GM15510 (cell line): ENCODE results near the gene BPTF.
A peak's percentile ranks its signal among the peaks of the same experiment; 100 is the strongest.

Source experiments
- POLR2A ChIP-seq: IDR thresholded peaks from 3 replicates; pipeline ENCODE4 v1.6.1; 2011; ENCODE audit warnings: borderline replicate concordance; ENCODE audit not compliant: insufficient read length; ENCODE audit errors: extremely low read depth

Gene BPTF, protein sequence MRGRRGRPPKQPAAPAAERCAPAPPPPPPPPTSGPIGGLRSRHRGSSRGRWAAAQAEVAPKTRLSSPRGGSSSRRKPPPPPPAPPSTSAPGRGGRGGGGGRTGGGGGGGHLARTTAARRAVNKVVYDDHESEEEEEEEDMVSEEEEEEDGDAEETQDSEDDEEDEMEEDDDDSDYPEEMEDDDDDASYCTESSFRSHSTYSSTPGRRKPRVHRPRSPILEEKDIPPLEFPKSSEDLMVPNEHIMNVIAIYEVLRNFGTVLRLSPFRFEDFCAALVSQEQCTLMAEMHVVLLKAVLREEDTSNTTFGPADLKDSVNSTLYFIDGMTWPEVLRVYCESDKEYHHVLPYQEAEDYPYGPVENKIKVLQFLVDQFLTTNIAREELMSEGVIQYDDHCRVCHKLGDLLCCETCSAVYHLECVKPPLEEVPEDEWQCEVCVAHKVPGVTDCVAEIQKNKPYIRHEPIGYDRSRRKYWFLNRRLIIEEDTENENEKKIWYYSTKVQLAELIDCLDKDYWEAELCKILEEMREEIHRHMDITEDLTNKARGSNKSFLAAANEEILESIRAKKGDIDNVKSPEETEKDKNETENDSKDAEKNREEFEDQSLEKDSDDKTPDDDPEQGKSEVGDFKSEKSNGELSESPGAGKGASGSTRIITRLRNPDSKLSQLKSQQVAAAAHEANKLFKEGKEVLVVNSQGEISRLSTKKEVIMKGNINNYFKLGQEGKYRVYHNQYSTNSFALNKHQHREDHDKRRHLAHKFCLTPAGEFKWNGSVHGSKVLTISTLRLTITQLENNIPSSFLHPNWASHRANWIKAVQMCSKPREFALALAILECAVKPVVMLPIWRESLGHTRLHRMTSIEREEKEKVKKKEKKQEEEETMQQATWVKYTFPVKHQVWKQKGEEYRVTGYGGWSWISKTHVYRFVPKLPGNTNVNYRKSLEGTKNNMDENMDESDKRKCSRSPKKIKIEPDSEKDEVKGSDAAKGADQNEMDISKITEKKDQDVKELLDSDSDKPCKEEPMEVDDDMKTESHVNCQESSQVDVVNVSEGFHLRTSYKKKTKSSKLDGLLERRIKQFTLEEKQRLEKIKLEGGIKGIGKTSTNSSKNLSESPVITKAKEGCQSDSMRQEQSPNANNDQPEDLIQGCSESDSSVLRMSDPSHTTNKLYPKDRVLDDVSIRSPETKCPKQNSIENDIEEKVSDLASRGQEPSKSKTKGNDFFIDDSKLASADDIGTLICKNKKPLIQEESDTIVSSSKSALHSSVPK (N-terminal part only)

DNA sequence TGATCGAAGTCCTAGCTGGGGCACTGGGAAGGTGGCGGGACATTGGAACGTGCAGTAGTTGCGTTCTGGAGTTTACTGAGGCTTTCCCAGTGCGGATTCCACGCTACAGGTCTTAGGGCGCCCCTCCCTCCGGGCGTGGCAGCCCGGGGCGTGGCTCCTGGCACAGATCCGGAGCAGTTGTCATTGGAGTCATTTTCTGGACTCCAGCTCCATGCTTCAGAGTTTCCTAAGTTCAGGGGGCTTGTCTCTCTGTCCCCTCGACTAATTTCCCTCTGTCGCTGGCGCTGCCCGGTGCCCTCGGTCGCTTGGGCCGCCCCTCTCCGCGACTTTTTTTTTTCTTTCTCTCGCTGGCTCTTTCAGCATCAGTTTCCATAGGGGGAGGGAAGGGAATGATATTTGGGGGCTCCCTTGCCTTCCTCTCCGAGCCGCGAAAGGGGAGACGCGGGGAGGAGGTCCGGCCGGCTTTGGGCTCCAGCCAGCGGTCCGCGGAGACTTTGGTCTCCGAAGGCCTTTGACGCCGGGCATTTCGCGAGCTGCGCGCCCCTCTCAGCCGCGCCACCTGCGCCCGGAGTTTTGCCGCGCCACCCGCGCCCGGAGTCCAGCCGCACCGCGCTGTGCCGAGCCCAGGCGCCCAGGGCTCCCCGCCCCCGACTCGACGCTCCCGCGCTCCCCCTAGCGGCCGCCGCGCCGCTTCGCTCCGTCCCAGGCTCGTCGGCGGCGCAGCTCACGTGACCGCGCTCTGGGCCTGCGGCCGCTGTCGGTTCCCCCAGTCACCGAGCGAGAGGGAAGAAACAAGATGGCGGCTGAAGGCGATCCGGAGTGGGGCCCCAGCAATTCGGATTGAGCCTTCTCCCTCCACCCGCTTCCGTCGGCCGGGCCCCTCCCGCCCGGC lies at the start of gene BPTF:
Gene BPTF, plus strand, starts transcription at position 769 of the 892 bp plus-strand sequence. CDS start 222 bp downstream, outside the sequence.
- TF ChIP-seq POLR2A = peak; percentile 77

DNA sequence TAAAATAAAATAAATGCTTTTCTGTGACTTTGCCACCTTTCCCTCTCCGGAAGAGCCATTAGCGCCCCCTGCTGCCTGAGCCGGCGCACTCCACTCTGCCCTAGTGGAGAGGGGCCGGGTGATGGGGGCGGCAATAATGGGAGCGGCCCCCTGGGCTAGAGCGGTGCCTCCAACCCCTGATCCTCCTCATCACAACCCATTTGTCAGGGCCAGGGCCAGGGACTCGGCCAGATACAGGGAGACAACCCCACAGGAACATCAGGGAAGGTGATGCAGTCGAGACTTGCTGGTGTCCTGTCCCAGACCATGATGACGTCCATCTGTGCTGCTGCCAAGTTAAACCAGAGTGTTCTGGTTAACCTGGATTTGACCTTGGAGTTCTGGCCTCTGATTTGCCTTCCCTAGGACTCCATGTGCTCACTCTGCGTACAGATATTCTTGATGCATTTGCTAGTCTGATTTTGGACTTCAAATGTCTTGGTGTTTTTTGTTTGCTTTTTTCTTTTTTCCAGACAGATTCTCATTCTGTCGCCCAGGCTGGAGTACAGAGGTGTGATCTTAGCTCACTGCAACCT lies 46.1 kb upstream of the BPTF start:
- no peak for TF ChIP-seq POLR2A

- no peak for TF ChIP-seq POLR2A
Observed at GRCh38 chr17:67784364-67785121, 40.8 kb upstream of the BPTF start.

GRCh38 chr17:67785122-67785477 lies 40.2 kb upstream of the BPTF start:
- TF ChIP-seq POLR2A = no peak

DNA sequence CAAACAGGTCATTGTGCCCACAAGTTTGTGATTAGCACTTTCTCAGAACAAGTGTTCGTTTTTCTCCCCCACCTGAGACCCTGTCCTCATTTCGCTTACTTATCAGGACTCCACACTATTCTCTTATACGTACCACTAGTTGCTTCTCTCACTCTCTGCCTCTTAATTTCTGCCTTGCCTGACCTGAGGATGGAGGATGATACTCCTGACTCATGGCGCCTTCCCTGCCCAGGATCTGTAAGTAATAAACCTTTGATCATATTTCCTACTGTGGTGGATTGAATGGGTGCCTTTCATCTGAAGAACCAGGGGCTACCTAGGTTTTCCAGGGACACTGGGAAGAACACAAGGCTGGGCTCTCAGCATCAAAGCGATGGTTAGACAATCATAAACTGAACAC lies 39.8 kb upstream of the BPTF start:
- TF ChIP-seq POLR2A = no peak

DNA sequence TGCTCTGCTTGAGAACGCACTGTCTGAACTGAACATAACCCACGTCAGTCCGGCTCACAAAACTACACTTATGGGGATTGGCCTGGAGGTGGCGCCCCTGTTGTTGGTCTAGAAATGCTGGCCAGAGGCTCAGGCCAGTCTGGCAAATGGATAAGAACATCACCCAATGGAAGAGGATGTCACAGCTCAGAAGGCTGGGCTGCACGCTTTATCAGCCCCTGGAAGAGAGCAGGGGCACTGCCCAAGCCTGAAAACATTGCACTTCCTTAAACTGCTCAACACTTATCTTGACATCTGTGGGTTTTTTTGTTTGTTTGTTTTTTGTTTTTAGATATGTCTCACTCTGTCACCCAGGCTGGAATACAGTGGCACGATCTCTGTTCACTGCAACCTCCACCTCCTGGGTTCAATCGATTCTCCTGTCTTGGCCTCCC lies 24.8 kb upstream of the BPTF start:
- no peak for TF ChIP-seq POLR2A

DNA sequence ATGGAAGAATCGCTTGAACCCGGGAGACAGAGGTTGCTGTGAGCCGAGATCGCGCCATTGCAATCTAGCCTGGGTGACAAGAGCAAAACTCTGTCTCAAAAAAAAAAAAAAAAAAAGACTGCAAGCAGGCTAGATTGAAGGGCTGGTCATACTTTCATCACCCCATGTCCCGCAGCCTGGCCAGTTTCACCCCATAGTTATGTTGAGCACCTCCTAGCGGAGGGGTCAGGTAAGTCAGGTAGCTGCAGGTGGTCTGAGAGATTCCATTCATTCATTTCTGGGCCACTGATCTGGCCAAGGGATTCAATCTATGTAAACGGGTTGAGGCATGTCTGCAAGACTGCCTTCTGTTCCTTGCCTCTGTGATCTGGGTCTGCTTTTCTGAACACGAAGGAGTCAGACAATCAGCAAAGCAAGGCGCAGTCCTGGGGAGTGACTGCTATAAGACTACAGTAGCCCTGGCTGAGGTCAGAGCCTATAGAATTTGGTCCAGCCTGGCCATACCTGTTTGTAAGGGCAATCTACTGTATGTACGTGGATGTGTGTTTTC lies 23.6 kb upstream of the BPTF start:
- no peak for TF ChIP-seq POLR2A

GRCh38 chr17:67810464-67810863 lies 14.8 kb upstream of the BPTF start:
- TF ChIP-seq POLR2A = no peak

- TF ChIP-seq POLR2A = no peak
Observed at GRCh38 chr17:67813803-67814180, 11.5 kb upstream of the BPTF start.

- TF ChIP-seq POLR2A = no peak
Observed at GRCh38 chr17:67818110-67819002, 6.9 kb upstream of the BPTF start.

- TF ChIP-seq POLR2A = no peak
Observed at GRCh38 chr17:67819722-67820121, 5.6 kb upstream of the BPTF start.
